ENCODE results near the gene SLC2A9.

GRCh38 chr4:9826551-9826950 lies 194.7 kb downstream of the SLC2A9 start:
- TF ChIP-seq CTCF (IDR thresholded peaks at IDR 0.05) (no peak), POLR2A (IDR thresholded peaks at IDR 0.05) (no peak)
